GM12875 (cell line): ENCODE results near the gene MYT1.

Experiments used
- H3K4me3 ChIP-seq: one replicate; pipeline ENCODE4 v1.5.1; 2011; ENCODE audit warnings: low read depth, low read length, control low read depth
- CTCF ChIP-seq: IDR thresholded peaks from 2 replicates; pipeline ENCODE4 v1.5.1; 2011; ENCODE audit warnings: low read depth, mild to moderate bottlenecking, control low read depth, inconsistent platforms, low read length, moderate library complexity, borderline replicate concordance; ENCODE audit not compliant: insufficient read depth

Gene MYT1

GRCh38 chr20:64161356-64162238 lies 2.7 kb upstream of the MYT1 start:
- TF ChIP-seq CTCF, result no peak
- no peak overlapping the region for H3K4me3 ChIP-seq

GRCh38 chr20:64162239-64162910 lies 1.9 kb upstream of the MYT1 start:
- no peak overlapping the region for H3K4me3 ChIP-seq

GRCh38 chr20:64163776-64164122 lies 503 bp upstream of the MYT1 start:
- H3K4me3 ChIP-seq, result no peak overlapping the region
- TF ChIP-seq CTCF, result no peak

More at GRCh38 chr20:64162239-64162910, 1.9 kb upstream of the MYT1 start:
- no peak for TF ChIP-seq CTCF

- H3K4me3 ChIP-seq, result no peak overlapping the region
- no peak for TF ChIP-seq CTCF
These were observed 1.8 kb downstream of the MYT1 start for GRCh38 chr20:64165866-64166600.

GRCh38 chr20:64166721-64167615 lies 2.7 kb downstream of the MYT1 start:
- H3K4me3 ChIP-seq, result no peak overlapping the region
- TF ChIP-seq CTCF, result no peak

- H3K4me3 ChIP-seq, result no peak overlapping the region
- no peak for TF ChIP-seq CTCF
These were observed 3.4 kb downstream of the MYT1 start for GRCh38 chr20:64167676-64168075.
